Cardiac muscle cell (in vitro differentiated cells and primary cell): ENCODE data around the gene DDX23. TPM values are rescaled to one million over a fixed set of nuclear protein-coding genes. Genes with fewer than 3 reads are reported as not detected.

Experiments
- DNase-seq, 2 donors: peaks; one replicate each; pipeline versions ENCODE4 v3.0.0 to v3.0.0-alpha.2; 2010 to 2017; ENCODE audit warnings: low read depth in 1 of 2, low spot score in 1 of 2
- H3K27ac ChIP-seq: fragments of 200-600 bp; sonication (generic); 2 replicates; pipeline ENCODE4 v1.5.1; 2016
- H3K27me3 ChIP-seq: fragments of 200-600 bp; sonication (generic); 2 replicates; pipeline ENCODE4 v1.6.0; 2016; ENCODE audit warnings: control low read depth
- H3K36me3 ChIP-seq: fragments of 200-600 bp; sonication (generic); 2 replicates; pipeline ENCODE4 v1.5.1; 2016; ENCODE audit warnings: control low read depth
- H3K4me1 ChIP-seq: fragments of 200-600 bp; sonication (generic); 2 replicates; pipeline ENCODE4 v1.8.1; 2017; ENCODE audit warnings: low read depth, mild to moderate bottlenecking, mixed run types
- H3K4me3 ChIP-seq: fragments of 200-600 bp; sonication (generic); 2 replicates; pipeline ENCODE4 v1.5.1; 2016; ENCODE audit warnings: mild to moderate bottlenecking
- H3K9me3 ChIP-seq: fragments of 200-600 bp; sonication (generic); 2 replicates; pipeline ENCODE4 v1.5.1; 2017; ENCODE audit warnings: low read depth, mild to moderate bottlenecking, control low read depth
- CTCF ChIP-seq: IDR thresholded peaks from 2 replicates; pipeline ENCODE4 v1.5.1; 2012; ENCODE audit warnings: low read depth, mild to moderate bottlenecking, low read length
- polyA plus RNA-seq: library from polyadenylated mRNA; unstranded; fragments of >200 nt; fragmentation: Nextera tagmentation; extraction: Ambion mirVana; gene quantifications from 2 replicates; pipeline ENCODE4 v1.2.1, GENCODE V29; 2016
- total RNA-seq: library from RNA; depleted of rRNA; stranded (reverse); fragments of >200 nt; gene quantifications from 2 replicates; pipeline ENCODE4 v1.2.3, GENCODE V29; 2016

Gene DDX23
- total and polyA plus RNA-seq, 2 experiments from 2014 or later: 49.0 to 89.5 TPM

GRCh38 chr12:48889679-48890078 is 37.7 kb upstream of the DDX23 start:
- no peak overlapping the region for H3K27ac ChIP-seq
- peaks cover 12% of the 10 kb centered on the region for H3K27me3 ChIP-seq
- no peaks in the 10 kb centered on the region for H3K36me3 ChIP-seq
- H3K4me1 ChIP-seq: no peaks in the 10 kb centered on the region
- no peak for TF ChIP-seq CTCF
- H3K9me3 ChIP-seq: no peaks in the 10 kb centered on the region
- no peak for DNase-seq
- H3K4me3 ChIP-seq: no peak overlapping the region

DNA sequence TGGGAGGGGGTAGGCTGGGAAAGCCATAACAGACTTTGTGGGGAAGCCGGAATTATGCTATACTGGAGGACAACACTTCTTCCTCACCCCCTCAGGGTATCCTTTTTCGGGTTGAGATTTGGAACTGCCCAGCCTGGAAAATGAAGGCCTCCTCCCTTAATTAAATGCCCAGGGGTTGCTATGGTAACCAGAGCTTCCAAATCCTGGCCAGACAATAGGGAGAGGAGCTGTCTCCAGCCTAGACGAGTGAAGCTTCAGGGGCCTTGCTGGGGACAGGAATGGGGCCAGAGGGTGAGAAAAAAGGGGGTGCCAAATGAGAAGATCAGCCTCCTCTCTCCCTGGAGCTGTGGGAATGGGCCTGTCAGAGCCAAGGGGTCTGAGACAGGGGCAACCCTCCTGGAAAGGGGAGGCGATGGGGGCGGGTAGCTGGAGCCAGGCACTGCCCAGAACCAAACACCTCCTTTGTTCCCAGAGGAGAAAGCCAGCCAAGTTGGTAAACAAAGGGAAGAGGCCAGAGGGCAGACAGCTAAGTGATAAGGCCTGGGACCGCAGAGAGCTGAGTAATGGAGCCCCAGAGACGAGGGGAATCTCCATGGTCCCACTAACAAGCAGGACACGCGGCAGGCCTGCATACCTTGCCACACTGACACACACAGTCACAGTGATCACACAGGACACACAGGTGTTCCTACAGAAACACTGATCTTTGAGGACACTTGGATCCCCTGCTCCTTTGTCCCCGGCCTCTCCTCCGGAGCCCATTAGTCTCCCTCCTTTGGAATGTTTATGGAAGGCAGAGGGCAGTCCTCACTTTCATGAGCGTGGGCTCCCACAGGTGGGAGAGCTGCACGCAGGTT is 31.6 kb upstream of the DDX23 start:
- Histone ChIP-seq H3K4me3 (no peak overlapping the region), H3K9me3 (no peaks in the 10 kb centered on the region), H3K27ac (peak overlapping the region; percentile 72), H3K4me1 (peaks cover 17% of the 10 kb centered on the region), H3K36me3 (no peaks in the 10 kb centered on the region), H3K27me3 (no peaks in the 10 kb centered on the region)
- DNase-seq: peak in 1 of 2 donors; percentile 54
- TF ChIP-seq CTCF: no peak

DNA sequence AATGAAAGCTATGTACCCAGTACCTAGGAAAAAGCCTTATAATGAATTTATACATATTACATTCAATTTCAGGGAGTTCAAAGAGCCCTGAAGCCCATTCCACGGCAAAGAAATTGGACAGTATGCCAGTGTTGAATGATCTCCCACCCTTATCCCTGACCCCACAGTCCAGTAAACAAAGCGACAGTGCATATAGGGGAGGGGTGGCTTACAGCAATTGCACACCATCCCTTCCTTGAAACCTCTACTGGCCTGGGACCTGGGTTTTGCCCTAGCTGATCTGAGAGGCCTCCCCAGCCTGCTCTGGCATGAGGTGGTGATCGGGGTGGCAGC is 31.0 kb upstream of the DDX23 start:
- Histone ChIP-seq H3K9me3 (no peaks in the 10 kb centered on the region), H3K27me3 (no peaks in the 10 kb centered on the region), H3K4me3 (no peak overlapping the region), H3K4me1 (peaks cover 17% of the 10 kb centered on the region), H3K27ac (peak overlapping the region; percentile 72), H3K36me3 (no peaks in the 10 kb centered on the region)
- DNase-seq: no peak
- no peak for TF ChIP-seq CTCF

GRCh38 chr12:48882315-48882687 is 30.3 kb upstream of the DDX23 start:
- Histone ChIP-seq H3K27me3 (no peaks in the 10 kb centered on the region), H3K9me3 (no peaks in the 10 kb centered on the region), H3K27ac (peak overlapping the region; percentile 72), H3K4me3 (peak overlapping the region; percentile 13), H3K36me3 (no peaks in the 10 kb centered on the region), H3K4me1 (peaks cover 17% of the 10 kb centered on the region)
- no peak for TF ChIP-seq CTCF
- DNase-seq: peak; percentile 64 to 65

DNA sequence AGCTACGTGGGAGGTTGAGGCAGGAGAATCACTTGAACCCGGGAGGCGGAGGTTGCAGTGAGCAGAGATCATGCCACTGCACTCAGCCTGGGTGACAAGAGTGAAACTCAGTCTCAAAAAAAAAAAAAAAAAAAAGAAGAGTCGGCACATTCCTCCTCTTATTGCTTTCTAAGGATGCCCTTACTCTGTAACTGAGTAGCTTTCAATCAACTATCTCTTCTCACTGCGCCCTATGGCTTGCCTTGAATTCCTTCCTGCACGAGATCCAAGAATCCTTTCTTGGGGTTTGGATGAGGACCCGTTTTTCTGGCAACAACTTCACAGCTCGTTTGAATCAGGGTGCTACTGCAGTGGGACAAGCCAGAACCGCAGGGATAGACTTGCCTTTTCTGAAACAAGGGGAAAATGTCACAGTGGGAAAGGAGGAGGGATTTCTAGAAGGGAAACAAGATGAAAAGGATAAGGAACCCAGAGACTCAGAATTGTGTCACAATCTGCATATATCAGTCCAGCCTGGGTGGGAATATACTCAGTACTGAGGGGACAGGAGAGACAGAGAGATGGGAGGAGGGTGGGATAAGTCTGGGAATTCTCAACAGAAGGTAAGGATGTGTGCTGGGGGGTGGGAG is 29.8 kb upstream of the DDX23 start:
- no peak for TF ChIP-seq CTCF
- Histone ChIP-seq H3K27me3 (no peaks in the 10 kb centered on the region), H3K27ac (peak overlapping the region; percentile 72), H3K4me1 (peaks cover 17% of the 10 kb centered on the region), H3K9me3 (no peaks in the 10 kb centered on the region), H3K4me3 (no peak overlapping the region), H3K36me3 (no peaks in the 10 kb centered on the region)
- DNase-seq: peak in 1 of 2 donors; percentile 33
